GM12891 (cell line): Measurements from ENCODE around the gene GMPPA.

ENCODE experiments used
- DNase-seq: peaks from one replicate; pipeline ENCODE4 v3.0.0; 2011; ENCODE audit warnings: low spot score; ENCODE audit not compliant: insufficient read length
- FAIRE-seq: peaks from 2 replicates; lab custom pipeline; 2011; peaks lifted over from hg19 to GRCh38; lab: Jason Lieb, UNC
- PAX5 ChIP-seq: IDR thresholded peaks from 2 replicates; pipeline ENCODE4 v1.6.1; 2011; ENCODE audit warnings: low read length, moderate library complexity, mild to moderate bottlenecking; ENCODE audit not compliant: insufficient read depth, severe bottlenecking
- POLR2A ChIP-seq: IDR thresholded peaks from 2 replicates; pipeline ENCODE4 v1.6.1; 2011; ENCODE audit warnings: low read depth, low read length, control low read depth
- POLR2AphosphoS5 ChIP-seq: IDR thresholded peaks from 2 replicates; pipeline ENCODE4 v1.6.1; 2011; ENCODE audit warnings: low read depth, low read length, control low read depth
- POU2F2 ChIP-seq: IDR thresholded peaks from 2 replicates; pipeline ENCODE4 v1.6.1; 2011; ENCODE audit warnings: low read depth, mild to moderate bottlenecking, control low read depth, low read length, moderate library complexity
- SPI1 ChIP-seq: IDR thresholded peaks from 2 replicates; pipeline ENCODE4 v1.6.1; 2011; ENCODE audit warnings: low read depth, low read length, control low read depth
- TAF1 ChIP-seq: IDR thresholded peaks from 2 replicates; pipeline ENCODE4 v1.6.1; 2011; ENCODE audit warnings: low read depth, low read length, control low read depth

The GMPPA gene

DNA sequence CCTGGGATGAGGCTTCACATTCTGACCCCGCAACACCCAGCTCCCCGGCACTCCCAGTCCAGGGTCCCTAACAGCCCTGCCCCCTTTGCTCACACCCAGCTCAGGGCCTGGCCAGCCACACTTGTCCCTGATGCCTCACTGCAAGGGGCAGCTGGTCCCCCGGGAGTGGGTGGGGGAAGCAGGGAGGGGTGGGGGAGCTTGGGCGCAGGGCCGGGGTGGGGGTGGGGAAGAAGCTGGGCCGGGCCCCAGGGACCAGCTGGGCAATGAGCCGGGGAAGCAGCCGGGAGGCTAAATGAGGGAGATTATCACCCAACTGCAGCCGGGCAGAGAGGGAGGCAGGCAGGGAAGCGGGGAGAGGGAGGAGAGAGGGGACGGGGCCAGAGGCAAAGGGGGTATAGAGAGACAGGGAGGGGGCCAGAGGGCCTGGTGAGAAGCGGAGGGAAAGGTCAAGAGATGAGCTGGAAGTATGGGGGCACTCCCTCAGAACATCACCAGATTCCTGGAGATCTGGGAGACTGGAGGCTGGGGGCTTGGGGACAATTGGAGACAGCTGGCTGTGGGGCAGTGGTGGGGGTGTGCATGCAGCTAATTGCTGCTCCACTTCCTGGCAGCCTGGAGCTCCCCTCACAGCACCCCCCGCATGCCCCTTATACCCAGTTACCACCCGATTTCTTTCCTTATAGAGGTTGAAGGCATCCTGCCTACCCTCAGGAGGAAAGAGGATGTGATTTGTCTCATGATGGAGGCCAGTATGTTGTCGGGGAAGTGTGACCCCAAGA is 13.0 kb downstream of the GMPPA start:
- FAIRE-seq: no peak
- TF ChIP-seq POLR2A (no peak), SPI1 (no peak), POU2F2 (no peak), POLR2AphosphoS5 (no peak), PAX5 (no peak), TAF1 (no peak)
- no peak for DNase-seq

- no peak for FAIRE-seq
- no peak for DNase-seq
- TF ChIP-seq SPI1 (no peak), POLR2A (no peak), TAF1 (no peak), POLR2AphosphoS5 (no peak), POU2F2 (no peak), PAX5 (no peak)
Observed at GRCh38 chr2:219512524-219513216, 14.0 kb downstream of the GMPPA start.

GRCh38 chr2:219513787-219514186 is 15.1 kb downstream of the GMPPA start:
- no peak for DNase-seq
- TF ChIP-seq POLR2AphosphoS5: no peak
- TF ChIP-seq POLR2A: no peak
- TF ChIP-seq TAF1: no peak
- no peak for TF ChIP-seq PAX5
- TF ChIP-seq POU2F2: no peak
- no peak for TF ChIP-seq SPI1
- no peak for FAIRE-seq

- FAIRE-seq (no peak), DNase-seq (no peak)
- TF ChIP-seq POLR2AphosphoS5: no peak
- no peak for TF ChIP-seq POU2F2
- no peak for TF ChIP-seq SPI1
- no peak for TF ChIP-seq TAF1
- TF ChIP-seq PAX5: no peak
- no peak for TF ChIP-seq POLR2A
Observed at GRCh38 chr2:219514196-219514761, 15.6 kb downstream of the GMPPA start, which contains the start of gene ASIC4. TSS of gene ASIC4 (plus strand) at chr2:219514482. CDS start at chr2:219514725, 243 bp downstream.

DNA sequence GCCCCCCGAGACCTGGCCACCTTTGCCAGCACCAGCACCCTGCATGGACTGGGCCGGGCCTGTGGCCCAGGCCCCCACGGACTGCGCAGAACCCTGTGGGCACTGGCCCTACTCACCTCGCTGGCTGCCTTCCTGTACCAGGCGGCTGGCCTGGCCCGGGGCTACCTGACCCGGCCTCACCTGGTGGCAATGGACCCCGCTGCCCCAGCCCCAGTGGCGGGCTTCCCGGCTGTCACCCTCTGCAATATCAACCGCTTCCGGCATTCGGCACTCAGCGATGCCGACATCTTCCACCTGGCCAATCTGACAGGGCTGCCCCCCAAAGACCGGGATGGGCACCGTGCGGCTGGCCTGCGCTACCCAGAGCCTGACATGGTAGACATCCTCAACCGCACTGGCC is 16.1 kb downstream of the GMPPA start:
- FAIRE-seq (no peak), DNase-seq (no peak)
- TF ChIP-seq POLR2A (no peak), TAF1 (no peak), SPI1 (no peak), POLR2AphosphoS5 (no peak), PAX5 (no peak), POU2F2 (no peak)

- no peak for TF ChIP-seq POLR2AphosphoS5
- TF ChIP-seq PAX5: no peak
- no peak for TF ChIP-seq TAF1
- TF ChIP-seq POU2F2: no peak
- no peak for TF ChIP-seq SPI1
- TF ChIP-seq POLR2A: no peak
- FAIRE-seq: no peak
Observed at GRCh38 chr2:219515874-219516629, 17.4 kb downstream of the GMPPA start.

GRCh38 chr2:219516888-219517287 is 18.2 kb downstream of the GMPPA start:
- TF ChIP-seq SPI1 (no peak), PAX5 (no peak), POLR2AphosphoS5 (no peak), TAF1 (no peak), POLR2A (no peak), POU2F2 (no peak)
- FAIRE-seq (no peak), DNase-seq (no peak)

More at GRCh38 chr2:219515874-219516629, 17.4 kb downstream of the GMPPA start:
- no peak for DNase-seq

DNA sequence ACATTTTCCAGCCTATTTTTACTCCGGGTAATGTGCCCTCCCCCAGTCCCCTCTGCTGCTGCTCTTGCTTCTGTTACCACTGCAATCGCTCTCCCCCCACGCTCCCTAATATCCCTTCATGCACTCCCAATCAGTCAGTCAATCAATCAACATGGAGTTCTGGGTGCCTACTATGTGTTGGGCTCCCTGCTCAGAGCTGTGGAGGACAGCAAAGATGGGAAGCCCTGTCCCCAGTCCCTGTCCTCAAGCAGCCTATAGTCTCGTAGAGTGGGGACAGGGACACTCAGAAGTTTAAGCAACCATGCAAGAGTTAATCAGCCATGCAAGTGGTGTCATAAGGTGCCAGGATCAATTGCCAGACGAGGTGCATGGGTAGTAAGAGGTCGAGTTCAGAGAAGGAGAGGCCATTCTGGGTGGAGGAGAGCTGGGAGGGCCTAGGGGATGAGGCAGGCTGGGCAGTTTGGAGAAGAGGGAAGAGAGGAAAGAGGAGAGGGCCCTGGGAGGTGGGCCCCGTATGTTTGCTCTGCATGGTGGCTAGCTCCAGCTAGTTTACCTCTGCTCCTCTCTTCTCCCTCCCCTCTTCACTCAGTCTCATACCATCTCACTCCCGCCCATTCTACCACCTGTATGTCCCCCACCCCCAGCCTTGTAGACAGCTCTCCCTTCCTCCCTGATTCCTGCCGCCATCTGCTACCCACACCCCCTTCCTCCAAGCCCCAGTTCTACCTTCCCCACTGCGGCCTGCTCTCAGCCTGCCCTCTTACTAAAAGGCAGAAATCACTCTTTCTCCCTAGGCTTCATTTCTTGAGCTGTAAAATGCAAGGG is 19.5 kb downstream of the GMPPA start:
- DNase-seq (no peak), FAIRE-seq (no peak)

More for the DNA sequence above, 19.5 kb downstream of the GMPPA start:
- TF ChIP-seq PAX5 (no peak), POLR2A (no peak), TAF1 (no peak), POU2F2 (no peak), SPI1 (no peak), POLR2AphosphoS5 (no peak)
